Activated gamma-delta T cell treated with Interleukin-2 at 50 U/mL for 16 hours (primary cell): ENCODE results near the gene GLRA2.
"Not testable (repeated sequence)": the region's sequence is repeated elsewhere in the genome, so short reads cannot be mapped to it uniquely, and the experiment has no call there.

ENCODE experiments used
- DNase-seq: peaks from one replicate; pipeline ENCODE4 v3.0.0-alpha.2; 2020

The GLRA2 gene

GRCh38 chrX:14594521-14594920, 65.2 kb downstream of the GLRA2 start:
- DNase-seq, result no peak

- no peak for DNase-seq
Measured at GRCh38 chrX:14598330-14598729, 69.0 kb downstream of the GLRA2 start.

- no peak for DNase-seq
Measured at GRCh38 chrX:14607446-14607985, 78.2 kb downstream of the GLRA2 start.

DNA sequence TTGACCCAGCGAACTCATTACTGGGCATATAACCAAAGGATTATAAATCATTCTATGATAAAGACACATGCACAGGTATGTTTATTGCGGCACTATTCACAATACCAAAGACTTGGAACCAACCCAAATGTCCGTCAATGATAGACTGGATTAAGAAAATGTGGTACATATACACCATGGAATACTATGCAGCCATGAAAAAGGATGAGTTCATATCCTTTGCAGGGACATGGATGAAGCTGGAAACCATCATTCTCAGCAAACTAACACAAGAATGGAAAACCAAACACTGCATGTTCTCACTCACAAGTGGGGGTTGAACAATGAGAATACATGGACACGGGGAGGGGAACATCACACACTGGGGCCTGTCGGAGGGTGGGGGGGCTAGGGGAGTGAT, 83.1 kb downstream of the GLRA2 start:
- not testable (repeated sequence) for DNase-seq

DNA sequence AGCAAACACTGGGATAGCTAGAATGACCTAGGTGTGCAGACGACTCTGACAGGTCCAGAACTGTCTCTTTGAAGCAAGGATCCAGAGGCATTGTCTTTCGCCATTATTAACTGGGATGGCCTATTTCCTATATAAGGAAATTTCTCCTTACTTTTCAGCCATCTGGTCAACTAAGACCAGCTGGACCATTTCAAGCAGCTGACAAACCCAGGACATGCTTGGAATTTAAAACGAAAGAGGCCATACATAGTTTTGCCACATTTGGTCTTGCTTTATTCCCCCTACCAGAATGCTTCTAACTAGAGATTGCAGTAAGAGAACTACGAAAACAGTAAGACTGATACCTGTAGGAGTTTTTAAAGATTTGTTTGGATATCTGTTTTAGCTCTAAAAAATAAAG, 87.0 kb downstream of the GLRA2 start:
- DNase-seq, result no peak

DNA sequence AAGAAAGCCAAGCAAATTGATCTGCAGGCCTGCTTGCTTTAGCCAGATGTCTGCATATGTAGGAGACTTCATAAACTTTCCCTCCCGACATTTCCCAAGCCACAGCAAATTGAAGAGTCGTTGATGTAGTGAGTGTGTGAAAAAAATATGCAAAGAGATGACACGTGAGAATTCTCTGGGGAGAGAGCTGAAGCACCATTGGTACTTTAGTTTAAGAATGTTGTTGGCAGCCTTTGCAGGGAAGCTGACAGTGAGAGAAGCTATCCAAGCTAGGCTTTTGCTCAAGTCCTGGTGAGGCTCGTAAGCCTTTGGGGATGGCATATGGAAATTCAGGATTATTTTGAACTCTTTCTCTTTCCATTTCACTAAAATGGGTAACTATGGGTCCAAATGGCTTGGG, 87.5 kb downstream of the GLRA2 start:
- DNase-seq, result no peak

DNA sequence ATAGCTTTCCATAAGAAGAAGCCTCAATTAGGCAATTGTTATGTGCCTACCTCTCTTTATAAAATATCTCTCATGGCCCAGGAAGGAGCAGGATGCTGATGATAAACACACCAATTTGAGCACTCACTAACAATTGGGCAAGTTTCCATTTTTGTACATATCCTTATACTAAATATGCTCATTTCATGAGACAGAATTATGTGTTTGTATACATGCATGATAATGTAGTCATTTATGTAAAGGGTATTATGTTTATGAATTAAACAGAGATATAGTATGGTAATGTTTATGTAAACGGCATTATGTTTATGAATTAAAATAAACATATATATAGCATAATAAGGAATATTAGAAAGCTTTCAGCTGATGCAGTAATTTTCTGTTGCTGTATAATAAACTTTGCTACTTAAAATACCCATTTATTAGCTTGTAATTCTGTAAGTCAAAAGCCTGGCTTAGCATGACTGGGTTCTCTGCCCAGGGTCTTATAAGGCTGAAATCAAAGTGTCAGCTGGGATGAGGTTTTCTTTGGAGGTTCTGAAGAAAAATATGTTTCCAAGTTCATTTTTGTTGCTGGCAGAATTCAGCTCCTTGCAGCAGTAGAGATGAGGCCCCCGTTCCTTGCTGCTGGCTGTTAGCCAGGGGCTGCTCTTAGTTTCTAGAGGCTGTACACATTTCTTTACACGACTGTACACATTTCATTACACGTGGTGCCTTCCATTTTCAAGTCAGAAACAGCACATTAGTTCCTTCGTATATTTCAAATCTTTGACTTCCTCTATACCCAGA, 89.0 kb downstream of the GLRA2 start:
- no peak for DNase-seq

DNA sequence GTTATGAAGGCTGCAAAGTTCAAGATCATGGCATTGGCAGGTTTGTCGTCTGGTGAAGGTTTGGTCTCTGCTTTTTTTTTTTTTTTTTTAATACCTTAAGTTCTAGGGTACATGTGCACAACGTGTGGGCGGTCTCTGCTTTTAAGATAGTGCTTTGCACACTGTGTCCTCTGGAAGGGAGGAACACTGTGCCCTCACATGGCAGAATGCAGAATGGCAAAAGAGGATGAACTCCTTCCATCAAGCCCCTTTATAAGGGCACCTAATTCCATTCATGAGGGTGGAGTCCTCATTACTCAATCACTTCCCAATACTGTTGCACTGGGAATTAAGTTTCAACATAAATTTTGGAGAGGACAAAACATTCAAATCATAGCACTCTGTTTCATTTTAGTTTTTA, 101.4 kb downstream of the GLRA2 start:
- DNase-seq, result no peak

- DNase-seq, result no peak
Measured at GRCh38 chrX:14641681-14642655, 112.6 kb downstream of the GLRA2 start.

- no peak for DNase-seq
Measured at GRCh38 chrX:14660970-14661369, 131.6 kb downstream of the GLRA2 start.

DNA sequence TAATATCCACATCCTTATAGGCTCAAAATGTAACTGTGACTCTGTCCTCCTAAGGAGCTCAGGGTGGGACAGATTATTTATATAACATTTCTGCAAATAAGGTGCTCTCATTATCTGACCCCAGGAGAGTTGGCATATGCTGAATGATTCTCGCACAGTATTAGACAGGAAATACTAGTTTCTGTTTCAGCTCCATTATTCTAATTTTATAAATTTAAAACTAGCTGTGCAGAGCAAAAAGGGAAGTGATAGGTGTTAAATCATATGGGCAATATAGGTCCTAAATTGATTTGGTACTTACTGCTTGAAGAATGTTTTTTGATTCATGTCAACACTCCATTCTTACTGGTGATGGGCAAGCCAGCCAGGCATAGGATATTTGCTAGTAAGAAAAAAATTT, 141.5 kb downstream of the GLRA2 start:
- no peak for DNase-seq

DNA sequence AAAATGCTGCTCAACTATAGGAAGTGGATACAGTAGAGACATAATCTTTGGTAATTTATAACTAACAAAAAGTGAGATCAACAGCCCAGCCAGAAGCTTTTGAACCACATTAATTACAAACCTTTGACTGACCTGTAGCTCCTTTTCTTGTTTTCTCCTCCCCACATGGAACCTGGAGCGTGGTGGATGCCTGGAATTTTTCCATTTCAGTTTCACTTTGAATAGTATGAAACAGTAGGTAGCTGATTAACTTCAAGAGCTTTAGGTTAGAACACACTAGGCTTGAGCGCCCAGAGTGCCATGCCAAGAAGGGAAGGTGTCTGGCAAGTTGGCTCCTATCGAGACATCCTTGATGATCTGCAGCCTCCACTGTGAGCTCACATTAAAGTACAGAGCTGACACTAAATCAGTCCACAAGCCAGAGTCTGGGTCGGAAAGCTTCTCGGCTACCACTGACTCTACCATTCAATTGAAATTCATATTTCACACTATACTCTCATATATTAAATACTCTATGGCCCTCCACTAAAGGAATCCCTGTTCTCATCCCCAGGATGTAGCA, 143.4 kb downstream of the GLRA2 start:
- no peak for DNase-seq

DNA sequence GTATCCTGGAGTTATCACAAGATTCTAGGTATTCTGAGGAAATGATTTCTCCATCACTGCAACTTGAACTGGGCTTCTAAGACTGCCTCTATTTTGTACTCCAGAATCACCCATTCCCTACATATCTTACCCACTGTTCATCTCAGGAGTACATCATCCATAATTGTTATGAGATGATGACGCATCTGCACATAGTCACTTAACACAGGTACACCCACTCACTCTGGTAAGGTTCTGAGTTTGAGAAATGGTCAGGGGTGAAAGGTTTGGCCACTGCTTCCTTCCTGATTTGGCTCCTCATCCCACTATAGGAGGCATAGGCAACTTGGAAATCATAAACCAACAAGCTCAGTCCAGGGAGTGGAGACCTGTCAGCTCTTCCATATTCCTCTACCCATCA, 143.9 kb downstream of the GLRA2 start:
- no peak for DNase-seq

DNA sequence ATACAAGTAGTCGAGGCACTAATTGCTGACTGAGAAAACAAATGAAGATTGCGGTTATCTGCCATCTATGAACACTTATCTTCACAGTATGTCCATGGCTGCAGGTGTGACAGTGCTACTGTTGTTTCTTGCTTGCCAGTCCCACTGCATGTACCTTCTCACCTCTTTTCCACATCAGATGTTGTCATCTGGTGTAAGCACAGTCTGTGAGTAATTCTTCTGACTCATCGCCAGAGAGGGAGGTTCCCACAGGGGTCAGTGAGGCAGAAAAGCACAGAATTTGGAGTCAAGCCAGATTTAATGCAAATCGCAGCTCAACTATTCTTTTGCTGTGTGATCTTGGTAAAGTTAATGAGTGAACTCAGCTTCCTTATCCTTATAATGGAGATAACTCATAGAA, 144.4 kb downstream of the GLRA2 start:
- DNase-seq, result no peak

DNA sequence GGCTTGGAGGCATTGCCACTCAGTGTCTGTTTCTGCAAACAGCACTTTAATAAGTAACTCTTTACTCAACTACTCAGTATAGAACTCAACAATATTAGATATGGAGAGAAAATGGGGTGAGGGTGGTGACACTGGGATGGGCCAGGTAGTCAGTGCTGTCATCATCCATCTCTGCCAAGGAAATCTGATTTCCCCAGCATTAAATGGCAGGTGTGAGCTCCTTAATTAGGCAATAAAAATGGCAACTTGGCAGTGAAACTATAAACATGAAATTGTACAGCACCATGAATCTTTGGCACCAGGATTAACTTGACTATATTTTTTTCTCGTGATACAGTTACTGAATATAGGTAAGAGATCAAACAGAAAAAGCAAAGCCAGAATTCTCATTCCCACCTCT, 146.2 kb downstream of the GLRA2 start:
- no peak for DNase-seq

- no peak for DNase-seq
Measured at GRCh38 chrX:14676431-14676830, 147.1 kb downstream of the GLRA2 start.

DNA sequence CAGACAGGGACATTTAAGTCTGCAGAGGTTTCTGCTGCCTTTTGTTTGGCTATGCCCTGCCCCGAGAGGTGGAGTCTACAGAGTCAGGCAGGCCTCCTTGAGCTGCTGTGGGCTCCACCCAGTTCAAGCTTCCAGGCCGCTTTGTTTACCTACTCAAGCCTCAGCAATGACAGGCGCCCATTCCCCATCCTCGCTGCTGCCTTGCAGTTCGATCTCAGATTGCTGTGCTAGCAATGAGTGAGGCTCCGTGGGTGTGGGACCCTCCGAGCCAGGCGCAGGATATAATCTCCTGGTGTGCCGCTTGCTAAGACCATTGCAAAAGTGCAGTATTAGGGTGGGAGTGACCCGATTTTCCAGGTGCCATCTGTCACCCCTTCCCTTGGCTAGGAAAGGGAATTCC, 159.0 kb downstream of the GLRA2 start:
- DNase-seq, result not testable (repeated sequence)

GRCh38 chrX:14690553-14690952, 161.2 kb downstream of the GLRA2 start:
- DNase-seq, result no peak

DNA sequence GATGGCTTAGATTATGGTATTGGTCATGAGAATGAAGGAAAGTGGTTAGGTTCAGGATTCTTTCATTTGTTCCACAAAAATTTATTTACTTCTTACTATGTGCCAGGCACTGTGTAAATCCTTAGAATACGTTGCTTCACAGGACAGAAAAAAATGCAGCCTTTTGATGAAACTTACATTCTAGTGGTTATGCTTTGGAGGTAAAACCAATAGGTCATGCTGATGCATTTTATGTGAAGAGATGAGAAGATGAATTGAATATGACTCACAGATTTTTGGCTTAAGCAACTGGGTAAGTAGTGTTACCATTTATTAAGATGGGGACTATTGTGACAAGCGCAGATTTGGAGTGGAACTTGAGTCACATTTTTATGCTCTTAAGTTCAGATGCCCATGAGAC, 165.3 kb downstream of the GLRA2 start:
- no peak for DNase-seq

DNA sequence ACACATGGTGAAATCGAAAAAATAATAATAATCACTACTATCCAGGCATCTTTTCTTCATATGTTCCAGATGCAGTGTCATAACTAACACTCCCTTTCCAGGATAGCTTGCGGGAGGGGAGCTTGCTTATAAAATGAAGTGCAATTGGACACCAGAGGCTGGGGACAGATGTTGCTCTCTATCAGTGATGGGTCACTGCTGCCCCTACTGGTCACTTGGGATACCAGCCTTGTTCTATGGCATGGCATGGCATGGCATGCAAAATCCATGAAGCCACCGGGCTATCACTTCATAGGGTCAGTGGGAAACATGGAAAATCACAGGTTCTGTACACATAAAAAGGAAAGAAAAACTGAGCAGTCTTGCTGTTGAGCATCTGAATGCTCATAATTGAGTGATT, 168.1 kb downstream of the GLRA2 start:
- no peak for DNase-seq

GRCh38 chrX:14698790-14699189, 169.5 kb downstream of the GLRA2 start:
- DNase-seq, result no peak

DNA sequence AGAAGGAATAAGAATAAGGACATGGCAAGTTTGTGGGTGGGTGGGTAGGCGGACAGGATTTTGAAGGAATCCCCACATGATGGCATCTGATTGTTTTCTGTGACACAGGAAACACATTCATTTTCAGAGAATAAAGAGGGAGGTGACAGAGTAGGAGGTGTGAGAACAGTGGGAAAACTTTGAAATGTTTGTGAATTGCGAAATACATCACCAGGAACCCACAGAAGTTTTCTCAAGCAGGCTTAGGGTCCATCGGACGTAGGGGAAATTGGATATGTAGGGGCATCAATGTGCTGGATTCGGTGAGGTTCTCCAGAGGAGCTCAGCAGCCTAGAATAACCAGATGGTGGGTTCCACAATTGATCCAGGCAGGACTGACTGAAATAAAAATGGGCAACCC, 171.6 kb downstream of the GLRA2 start:
- no peak for DNase-seq

DNA sequence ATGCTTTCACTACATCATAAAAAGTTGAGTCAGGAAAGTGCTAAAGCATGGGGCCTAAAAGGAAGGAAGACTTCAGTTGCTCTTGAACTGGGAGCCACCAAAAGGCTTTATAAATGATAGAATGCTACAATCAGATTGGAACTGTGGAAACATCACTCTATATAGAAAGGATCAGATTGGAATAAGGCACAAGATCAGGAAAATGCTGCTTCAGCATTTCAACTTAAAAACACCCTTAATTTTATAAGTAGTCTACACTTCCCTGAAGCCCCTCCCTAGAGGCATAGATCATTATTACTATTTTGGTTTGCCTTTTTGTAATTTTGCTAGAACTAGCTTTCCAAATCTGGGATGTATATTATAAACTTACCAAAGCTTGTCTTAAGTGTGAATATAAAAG, 172.8 kb downstream of the GLRA2 start:
- DNase-seq, result no peak

DNA sequence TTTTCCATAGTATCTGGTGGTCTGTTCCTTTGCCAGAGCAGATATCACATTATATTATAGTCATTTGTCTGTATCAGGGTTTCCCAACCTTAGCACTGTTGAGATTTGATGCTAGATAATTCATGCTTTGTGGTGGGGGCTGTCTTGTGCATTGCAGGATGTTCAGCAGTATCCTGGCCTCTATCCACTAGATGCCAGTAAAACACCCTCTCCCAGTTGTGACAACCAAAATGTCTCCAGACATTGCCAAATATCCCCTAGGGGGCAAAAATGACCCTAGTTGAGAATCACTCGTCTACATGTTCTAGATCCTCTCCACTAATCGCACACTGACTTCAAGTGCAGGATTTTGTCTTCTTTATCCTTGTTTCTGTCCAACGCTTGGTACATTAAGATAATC, 182.8 kb downstream of the GLRA2 start:
- no peak for DNase-seq
